Stimulated activated CD8-positive, alpha-beta memory T cell treated with anti-CD3 and anti-CD28 coated beads, Interleukin-4, amount 100 ng/mL, for 24 hours (primary cell): ENCODE results near the gene MPHOSPH9.

Experiments
- DNase-seq: peaks from one replicate; pipeline ENCODE4 v3.0.0-alpha.2; 2020; ENCODE audit warnings: low read depth

Gene MPHOSPH9

DNA sequence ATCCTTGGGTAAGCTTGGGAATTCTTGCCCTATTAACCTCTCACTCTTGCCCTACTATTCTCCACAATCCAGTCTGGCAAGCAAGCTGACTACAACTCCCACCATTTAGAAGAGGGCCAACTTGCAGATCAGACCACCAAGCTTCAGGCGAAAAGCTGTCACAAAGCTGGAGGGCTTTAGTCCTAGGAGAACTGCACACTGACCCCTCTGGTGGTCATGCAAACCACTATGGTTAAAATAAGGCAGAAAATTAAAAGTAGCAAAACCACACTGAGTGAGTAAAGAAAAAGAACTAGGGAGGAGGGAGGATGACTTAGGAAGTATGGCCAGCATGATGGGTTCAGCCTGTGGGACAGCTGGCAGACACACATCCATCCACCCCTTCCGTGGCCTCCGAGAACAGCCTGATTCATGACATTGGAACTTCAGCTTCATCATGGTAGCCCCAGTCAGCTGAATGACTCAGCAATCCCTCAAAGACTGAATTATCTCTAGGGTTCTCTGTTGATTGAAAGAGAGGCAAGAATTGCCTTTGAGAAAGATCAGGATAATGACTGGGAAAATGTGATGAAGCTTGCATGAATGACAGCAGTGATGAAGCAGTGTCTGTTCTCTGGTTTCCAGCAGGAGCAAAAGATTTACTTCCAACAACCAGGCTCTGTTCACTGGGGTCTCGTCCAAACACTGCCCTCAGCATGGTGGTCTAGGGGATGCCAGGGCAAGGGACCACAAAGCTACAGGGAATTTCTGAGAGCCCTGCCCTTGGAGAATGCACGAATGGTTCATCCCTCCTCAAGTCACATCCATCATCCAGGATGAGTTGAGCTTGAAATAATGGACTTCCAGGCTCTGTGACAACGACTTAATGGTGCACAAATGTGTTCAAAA is 106.4 kb downstream of the MPHOSPH9 start:
- no peak for DNase-seq

DNA sequence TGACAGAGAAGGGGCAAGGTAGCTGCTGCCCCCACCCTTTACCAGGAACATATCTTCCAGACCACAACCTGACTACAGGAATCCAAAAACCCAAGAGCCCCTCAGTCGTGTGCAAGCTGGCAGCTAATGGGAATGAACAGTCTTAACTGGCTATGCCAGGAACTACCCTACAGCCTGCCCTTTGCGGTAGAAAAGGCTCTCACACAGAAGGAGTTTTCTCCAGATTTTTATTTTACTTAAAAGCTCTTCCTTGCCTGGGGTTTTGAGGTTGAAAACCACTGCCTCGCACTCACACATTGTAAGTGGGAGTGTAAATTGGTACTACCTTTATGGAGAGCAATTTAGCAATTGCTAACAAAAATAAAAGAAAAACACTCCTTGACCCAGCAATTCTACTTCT is 110.3 kb downstream of the MPHOSPH9 start:
- no peak for DNase-seq

DNA sequence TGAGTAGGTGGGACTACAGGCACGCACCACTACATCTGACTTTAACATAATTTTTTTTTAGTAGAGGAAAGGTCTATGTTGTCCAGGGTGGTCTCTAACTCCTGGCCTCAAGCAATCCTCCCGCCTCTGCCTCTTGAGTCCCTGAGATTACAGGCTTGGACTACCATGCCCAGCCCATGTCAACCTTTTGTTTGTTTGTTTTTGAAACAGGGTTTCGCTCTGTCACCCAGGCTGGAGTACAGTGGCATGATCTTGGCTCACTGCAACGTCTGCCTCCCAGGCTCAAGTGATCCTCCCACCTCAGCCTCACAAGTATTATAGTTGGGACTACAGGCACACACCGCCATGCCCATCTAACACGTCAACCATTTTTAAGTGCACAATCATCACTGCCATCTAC is 111.3 kb downstream of the MPHOSPH9 start:
- DNase-seq, result no peak

DNA sequence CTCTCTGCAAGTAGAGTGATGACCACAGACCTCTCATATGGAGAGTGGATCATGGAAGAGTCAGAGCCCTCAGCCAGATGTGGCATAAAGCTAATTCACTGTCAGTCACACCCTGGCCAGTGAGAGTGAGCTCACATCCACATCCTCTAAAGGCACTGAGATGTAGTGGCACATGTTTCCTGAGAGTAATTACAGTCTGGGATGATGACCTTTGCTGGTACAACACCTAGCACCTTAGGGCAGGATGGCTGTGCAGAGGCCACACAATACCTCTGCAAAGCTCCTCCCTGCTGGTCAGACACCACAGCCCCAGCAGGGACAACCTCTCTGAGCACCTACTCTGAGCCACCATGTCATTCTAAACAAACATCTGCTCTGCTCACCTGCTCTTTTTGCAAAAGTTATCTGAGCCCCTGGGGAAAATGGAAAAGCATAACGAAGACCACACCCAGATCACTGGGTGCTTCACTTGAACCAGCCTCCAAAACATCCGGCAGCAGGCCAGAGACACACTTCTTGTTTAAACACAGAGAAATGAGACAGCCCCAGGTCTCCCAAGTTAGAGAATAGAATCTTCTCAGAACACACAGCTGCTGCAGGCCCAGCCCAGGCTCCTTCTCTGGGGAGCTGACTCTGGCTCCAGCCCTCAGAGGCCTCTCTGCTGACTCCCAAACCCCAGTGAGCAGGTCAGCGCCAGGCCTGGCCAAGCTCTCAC is 112.3 kb downstream of the MPHOSPH9 start:
- no peak for DNase-seq

DNA sequence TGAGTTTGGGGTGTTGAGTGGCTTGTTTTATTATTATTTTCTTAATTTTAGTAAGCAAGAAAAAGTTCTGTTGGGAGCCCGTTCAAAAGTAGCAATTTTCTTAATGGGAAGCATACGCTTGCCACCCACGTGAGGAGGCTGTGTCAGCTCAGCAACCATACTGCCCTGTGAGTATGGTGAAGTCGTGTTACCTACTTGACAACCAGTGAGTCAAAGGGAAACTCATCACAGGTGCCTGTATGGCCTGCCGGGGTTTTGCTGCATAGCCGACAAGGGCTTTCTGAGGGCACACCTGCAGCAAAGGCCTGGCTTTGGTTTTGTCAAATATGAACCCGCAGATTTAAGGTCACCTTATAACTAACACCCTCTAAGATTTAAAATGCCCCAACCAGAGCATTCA is 113.1 kb downstream of the MPHOSPH9 start:
- DNase-seq, result peak; percentile 9

DNA sequence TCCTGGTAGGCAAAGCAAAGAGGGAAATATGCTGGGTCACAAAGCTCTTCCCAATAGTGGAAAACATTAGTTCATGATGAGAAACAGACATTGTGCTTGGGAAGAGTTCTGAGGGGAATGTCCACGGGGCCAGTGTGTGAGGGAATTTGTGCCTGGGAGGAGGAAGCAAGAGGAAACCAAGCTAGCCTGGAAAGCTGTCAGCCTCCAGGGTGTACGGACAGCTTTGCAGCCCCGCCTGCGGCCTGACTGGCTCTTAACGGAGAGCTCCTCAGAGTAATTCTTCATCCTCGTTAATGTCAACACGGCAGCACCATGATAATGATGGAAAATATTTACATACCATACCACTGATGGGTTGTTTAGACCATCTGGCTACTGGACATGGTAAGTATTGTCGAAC is 114.4 kb downstream of the MPHOSPH9 start:
- DNase-seq, result no peak

DNA sequence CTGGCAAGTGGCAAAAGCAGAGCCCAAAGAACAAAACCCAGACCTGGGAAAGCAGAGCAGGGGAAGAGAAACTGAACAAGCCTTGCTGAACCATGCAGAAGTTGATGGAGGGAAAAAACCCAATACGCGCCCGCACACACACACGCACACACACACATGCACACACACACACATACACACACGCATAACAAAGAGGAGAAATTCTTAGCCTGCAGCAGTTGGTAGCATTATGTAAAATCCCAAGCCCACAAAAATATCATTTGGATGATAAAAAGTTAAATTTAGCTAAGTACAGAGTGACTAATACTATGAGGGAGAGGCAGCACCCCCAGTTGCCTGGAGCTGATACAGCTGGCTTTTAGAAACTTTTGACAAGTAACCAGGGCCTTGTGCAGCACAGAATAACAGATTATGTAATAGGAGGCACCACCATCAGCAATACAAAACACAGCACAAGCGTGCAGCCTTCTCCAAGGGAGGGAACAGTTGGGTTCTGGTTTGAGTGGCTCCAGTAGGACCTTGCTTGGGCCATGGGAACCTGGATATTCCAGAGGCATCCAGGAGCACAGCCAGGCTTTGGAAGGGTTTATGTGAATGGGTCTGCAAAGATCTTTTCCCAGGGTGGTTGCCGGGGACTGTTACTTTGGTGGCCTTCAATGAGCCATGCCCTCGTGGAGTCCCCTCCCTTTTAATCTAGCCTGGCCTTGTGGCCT is 117.4 kb downstream of the MPHOSPH9 start:
- DNase-seq, result no peak

DNA sequence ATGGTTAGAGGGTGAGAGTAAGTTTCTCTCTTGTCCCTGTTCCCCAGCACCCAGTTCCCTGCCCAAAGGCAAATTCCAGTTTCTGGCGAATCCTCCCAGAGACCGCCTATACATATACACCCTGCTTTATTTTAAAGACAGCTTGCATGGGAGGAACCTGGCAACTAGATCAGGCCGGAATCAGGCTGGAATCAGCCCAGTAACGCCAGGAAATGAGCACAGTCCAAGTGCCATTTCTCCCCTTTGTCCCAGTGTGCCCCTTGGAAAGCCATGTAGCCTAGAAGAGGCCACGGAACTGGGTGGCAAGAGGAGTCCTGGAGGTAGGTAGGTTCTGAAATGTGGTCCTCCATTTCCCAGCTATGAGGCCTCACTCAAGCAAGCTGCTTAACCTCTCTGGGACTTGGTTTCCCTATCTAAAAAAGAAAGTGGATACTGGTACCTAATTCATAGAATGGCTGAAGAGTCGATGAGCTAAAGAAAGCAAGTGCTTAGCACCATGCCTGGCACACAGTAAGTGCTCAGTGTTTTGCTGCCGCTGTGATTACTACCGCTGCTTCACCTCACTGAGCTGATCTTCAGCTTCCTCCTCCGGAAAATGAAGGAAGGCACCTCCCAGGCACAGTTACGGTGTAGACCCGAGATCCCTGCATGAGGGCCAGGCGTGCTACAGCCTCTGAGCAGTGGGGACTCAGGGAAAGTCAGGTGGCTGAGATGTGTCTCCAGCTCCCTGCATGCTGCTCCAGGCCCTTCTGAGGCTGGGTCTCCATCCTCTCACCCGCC is 118.4 kb downstream of the MPHOSPH9 start:
- DNase-seq, result no peak

DNA sequence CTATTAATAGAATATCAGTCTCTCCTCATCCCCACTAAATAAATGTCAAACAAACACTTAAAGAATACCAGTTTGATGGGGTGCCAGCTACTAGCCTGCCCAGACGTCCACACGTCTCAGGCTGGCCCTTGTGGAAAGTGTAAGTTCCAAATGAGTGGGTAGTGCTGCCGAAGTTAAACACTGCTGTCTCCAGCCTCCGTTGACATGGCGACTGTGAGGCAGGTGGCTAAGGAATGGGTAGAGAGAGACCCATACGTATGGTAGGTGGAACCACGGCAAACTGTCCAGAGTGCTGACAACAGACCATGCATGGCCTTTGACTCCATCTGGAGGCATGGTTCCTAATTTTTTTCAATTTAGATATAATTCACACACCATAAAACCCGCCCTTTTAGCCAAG is 119.9 kb downstream of the MPHOSPH9 start:
- no peak for DNase-seq

DNA sequence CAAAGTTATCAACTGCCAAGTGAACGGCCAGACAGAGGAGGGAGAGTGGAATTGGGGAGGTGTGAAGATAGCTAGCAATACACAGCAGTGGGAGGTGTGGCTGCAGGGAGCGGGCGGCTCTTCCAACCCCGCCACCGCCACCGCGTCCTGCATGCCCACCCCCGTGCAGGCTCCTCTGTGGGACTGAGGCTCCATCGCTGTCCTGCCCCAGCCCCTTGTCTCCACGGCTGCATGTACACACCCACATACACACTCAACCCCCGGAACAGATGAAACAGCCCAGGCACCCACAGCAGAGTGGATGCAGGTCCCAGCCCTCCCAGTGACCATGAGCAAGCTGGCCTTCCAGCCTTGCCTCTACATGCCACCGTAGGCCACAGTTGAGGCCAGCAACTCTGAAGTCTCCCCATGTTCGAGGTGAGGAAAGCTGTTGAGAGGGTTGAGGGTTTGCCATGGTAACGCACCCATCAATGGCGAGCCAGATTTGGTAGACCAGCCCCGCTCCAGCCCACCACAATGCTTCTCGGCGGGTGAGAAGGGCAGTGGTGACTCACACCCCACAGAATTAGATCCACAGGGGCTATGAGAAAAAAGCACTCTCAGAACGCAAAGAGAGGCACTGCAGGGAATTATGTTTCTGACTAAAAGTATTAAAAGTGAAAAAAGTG is 121.3 kb downstream of the MPHOSPH9 start:
- peak; percentile 23 for DNase-seq

DNA sequence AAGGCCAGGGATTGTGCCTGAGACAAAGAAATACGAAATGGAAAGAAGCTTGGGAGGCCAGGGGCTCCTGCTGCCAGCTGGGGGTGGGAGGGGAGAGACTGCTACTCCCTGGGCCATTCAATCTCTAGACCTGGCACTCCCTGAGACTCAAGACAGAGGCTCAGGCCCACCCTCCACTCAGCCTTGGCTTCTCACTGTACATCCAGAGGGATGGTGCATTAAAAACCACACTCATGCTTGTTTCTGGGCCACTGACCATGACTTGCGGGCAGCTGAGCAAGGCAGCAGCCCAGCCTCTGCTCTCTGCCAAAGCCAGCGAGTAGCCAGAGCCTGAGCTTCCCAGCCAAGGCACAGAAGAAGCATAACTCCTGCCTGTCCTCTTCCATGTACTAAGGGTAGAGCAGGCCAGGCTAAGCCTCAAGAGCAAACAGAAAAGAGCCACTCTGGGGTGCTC is 123.6 kb downstream of the MPHOSPH9 start:
- no peak for DNase-seq

DNA sequence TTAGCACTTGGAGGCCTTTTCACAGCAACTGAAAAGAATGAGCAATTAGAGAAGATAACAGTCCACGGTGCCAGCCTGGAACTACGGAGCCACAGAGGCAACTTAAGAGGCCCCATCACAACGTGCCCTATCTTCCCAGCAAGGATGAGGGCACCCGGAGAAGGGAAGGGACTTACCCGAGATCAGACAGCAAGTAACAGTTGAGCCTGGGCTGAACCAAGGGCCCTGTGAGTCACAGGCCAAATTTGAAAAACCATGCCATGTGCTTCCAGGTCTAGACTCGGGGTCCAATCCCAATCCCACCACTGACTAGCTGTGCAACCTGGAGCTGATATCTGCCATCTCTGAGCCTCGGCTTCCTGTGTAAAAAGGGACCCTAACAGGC is 124.3 kb downstream of the MPHOSPH9 start:
- no peak for DNase-seq

DNA sequence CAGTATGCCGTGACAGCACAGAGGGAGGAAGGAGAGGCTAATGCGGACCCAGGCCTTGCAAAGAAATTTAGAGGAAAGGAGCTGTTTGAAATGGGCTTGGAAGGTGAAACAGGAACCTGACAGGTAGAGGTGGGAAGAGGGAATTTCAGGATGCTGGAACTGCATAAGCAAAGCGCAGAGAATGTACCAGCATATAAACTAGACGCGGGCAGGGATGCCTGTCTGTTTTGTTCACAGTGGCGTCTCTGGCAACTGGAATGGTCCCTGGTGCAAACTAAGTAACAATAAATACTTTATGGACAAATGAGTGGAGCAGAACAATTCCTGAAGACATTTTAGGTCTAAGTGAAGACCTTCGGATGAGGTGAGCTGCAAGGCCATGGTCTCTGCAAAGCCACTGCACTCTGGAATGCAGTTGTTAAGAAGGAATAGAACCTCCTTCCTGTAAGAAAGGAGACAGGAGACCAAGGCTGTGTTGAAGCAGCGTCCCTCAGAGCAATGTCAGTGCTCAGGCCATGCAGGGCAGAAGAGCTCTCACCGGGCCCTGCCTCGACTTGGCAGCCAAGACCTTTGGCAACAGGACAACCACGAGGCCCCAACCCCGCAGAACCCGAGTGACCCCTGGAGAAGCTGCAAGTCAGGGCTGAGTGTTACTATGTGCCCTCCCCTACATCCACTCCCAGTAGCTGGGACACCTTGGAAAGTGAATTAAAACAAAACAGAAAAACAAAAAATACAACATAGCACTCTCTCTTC is 124.8 kb downstream of the MPHOSPH9 start:
- DNase-seq, result no peak

DNA sequence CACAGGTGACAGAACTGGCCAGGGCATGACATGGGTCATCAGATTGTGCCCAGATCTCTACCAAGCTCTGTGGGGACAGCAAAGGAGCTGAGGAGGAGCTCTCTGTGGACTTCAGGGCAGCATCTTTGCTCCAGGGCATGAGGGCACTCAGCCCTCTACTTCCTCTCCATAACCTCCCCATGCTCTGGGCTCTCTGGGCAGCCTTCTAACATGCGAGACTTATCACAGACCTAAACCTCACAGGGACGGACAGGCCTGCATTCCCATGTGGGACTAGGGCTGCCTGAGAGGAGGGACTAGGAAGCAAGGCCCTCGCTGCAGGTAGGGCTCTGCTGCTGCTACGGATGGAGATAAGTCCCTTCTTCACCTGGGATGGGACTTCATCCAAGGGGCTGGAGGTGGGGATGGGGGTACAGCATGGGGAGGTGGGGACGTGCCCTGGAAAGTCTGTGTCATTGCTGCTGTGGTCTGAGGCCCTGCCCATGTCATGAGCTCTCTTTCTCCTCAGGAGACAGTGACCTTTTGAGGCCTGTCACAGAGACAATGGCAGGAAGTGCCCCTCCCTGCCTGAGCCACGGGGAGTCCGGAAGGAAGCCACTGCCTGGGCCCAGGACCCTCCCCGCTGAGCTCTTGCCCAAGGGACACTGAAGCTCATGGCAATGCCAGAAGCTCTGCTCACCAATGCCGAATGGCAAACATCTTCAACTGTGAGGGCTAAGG is 126.1 kb downstream of the MPHOSPH9 start:
- peak; percentile 48 for DNase-seq

DNA sequence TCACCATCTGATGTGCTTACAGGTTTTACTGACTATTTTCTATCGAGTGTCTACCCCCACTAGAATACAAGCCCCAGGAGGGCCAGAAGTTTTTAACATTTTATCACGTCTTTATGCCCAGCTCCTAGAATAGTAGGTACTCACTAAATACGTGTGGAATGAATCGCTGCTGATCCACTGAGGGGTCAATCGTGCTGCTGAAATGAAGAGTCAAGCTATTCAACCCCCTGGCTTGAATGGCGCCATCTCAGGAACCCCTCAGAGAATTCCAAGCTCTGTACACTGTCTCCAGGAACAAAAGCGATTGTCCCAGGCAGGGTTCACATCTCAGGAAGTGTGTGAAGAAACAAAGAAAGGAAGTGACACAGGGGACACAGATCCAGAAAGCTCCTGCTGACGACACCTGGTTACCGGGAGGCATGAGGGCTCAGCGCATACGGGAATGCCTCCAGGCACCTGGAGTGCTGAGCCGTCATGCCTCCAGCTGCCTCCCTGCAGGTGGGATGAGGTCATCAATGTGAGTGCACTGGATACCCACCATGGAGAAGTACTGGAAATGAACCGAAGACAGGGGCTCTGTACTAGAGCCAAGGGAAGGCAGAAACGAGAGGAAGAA is 127.6 kb downstream of the MPHOSPH9 start:
- no peak for DNase-seq

DNA sequence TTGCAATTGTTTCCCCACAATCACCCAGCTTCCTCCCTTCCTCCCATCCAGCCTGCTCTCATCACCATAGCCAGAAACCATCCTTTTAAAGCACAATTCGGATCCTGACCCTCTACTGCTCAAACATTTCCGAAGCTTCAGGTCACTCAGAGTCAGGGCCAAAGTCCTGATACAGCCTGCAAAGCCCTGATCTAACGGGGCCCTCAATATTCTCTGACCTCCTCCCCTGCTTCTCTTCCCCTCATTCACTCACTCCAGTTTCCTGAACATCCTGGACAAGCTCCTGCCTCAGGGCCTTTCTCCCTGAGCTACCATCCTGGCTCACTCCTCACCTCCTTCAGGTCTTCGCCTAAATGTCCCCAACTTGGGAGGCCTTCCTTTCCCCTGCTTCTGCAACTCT is 128.1 kb downstream of the MPHOSPH9 start:
- no peak for DNase-seq
